Pancreas (tissue), 10 donors: ENCODE measurements around the gene ALK. TPM values are rescaled to one million over a fixed set of nuclear protein-coding genes. Genes with fewer than 3 reads are reported as not detected.

Experiments
- ATAC-seq, 4 donors: fragments of 200-7000 bp; cut with Tn5 transposase; one replicate each; pipeline versions ENCODE4 v1.8.0 to v1.9.1; 2020; ENCODE audit warnings: mild to moderate bottlenecking in 4 of 4, moderate library complexity in 4 of 4
- DNase-seq, 6 donors: peaks; one replicate each; pipeline ENCODE4 v3.0.0-alpha.2; 2020
- FAIRE-seq: peaks from 2 replicates; lab custom pipeline; 2012; peaks lifted over from hg19 to GRCh38; lab: Jason Lieb, UNC
- H3K27ac ChIP-seq, 4 donors: fragments of 200-600 bp; sonication (generic); 1 replicate in 3 of 4; 2 replicates in 1 of 4; pipeline versions ENCODE4 v1.5.0 to v1.8.0; 2020
- H3K27me3 ChIP-seq, 4 donors: fragments of 200-600 bp; one replicate each; pipeline ENCODE4 v1.8.0; 2021
- H3K36me3 ChIP-seq, 3 donors: fragments of 200-600 bp; sonication (generic) in 1 of 3; one replicate each; pipeline versions ENCODE4 v1.5.0 to v1.8.0; 2020 to 2021
- H3K4me1 ChIP-seq, 3 donors: fragments of 200-600 bp; one replicate each; pipeline ENCODE4 v1.8.0; 2021
- H3K4me3 ChIP-seq, 4 donors: fragments of 200-600 bp; sonication (generic) in 2 of 4; one replicate each; pipeline versions ENCODE4 v1.5.0 to v1.8.0; 2020 to 2021
- H3K9me3 ChIP-seq, 4 donors: fragments of 200-600 bp; one replicate each; pipeline ENCODE4 v1.8.0; 2021
- CTCF ChIP-seq, 4 donors: fragments of 200-600 bp; sonication (generic) in 3 of 4; IDR thresholded peaks; one replicate each; pipeline versions ENCODE4 v1.5.0 to v1.8.0; 2021; ENCODE audit warnings: antibody characterized with exemption in 4 of 4
- WGBS, 2 donors: extraction: QIAGEN DNeasy Blood & Tissue Kit; methylation state at CpG; one replicate each; pipeline ENCODE4 v1.1.7; 2013; 5-methylcytosine and 5-hydroxymethylcytosine counted together
- intact Hi-C, 3 donors: fragments of 100-400 bp; cut with DNase I; formaldehyde crosslinking; loops; one replicate each; pipeline versions ENCODE4 v1.11.1 to v1.14.2; 2022
- polyA plus RNA-seq, 2 donors: library from polyadenylated mRNA; stranded (reverse); fragments of 200-250 nt; gene quantifications; one replicate each; pipeline ENCODE4 v1.2.3, GENCODE V29; 2013
- total RNA-seq, 6 donors: library from RNA; stranded (reverse); fragmentation: NEBNext Ultra II Directional in 4 of 6; extraction: Animal tissue kit (Norgen Biotek cat#: 25700) in 4 of 6; gene quantifications; one replicate each; pipeline versions ENCODE4 v1.2.1 to v1.2.4, GENCODE V29; 2021 to 2023
- donor health status: healthy with polysubstance abuse.
- donor health status: DM: no; HTN: no; CAD: no; lungs with moderate emphysema.
- donor health status: DM: no; HTN: no; CAD: no.
- donor health status: control.
- donor health status: control.
- donor health status: Bipolar disorder and iron deficiency.
- donor health status: DM: yes; HTN: yes; CAD: no.
- donor health status: DM: no; HTN: no; CAD: no.
- donor health status: DM: no; HTN: no; CAD: no.
- donor health status: DM: yes; HTN: yes; CAD: no.

The ALK gene
- total and polyA plus RNA-seq, 8 donors = 0.05 to 0.17 (median 0.09) TPM; not detected in 2

- no peak for ATAC-seq
- H3K9me3 ChIP-seq = no peaks in the 10 kb centered on the region
- H3K36me3 ChIP-seq = no peaks in the 10 kb centered on the region
- no peaks in the 10 kb centered on the region for H3K27me3 ChIP-seq
- H3K4me3 ChIP-seq = no peak overlapping the region
- H3K27ac ChIP-seq = no peak overlapping the region
- no peak for TF ChIP-seq CTCF (IDR thresholded peaks at IDR 0.05)
- intact Hi-C loops = no loop called here
- DNase-seq = no peak
- WGBS, 2 donors = 65 to 73% methylated on average over 8 of the region's 8 CpGs
- H3K4me1 ChIP-seq = no peaks in the 10 kb centered on the region
- no peak for FAIRE-seq
These were observed 695.6 kb downstream of the ALK start for GRCh38 chr2:29225814-29226213.

- Histone ChIP-seq H3K36me3 (no peaks in the 10 kb centered on the region), H3K4me3 (no peak overlapping the region), H3K27ac (no peak overlapping the region), H3K27me3 (no peaks in the 10 kb centered on the region), H3K4me1 (no peaks in the 10 kb centered on the region), H3K9me3 (no peaks in the 10 kb centered on the region)
- DNase-seq (no peak), FAIRE-seq (no peak), ATAC-seq (no peak)
- TF ChIP-seq CTCF (IDR thresholded peaks at IDR 0.05) = no peak
- intact Hi-C loops = no loop called here
- 53 to 74% methylated on average over 16 to 17 of the region's 17 CpGs for WGBS, 2 donors
These were observed 696.5 kb downstream of the ALK start for GRCh38 chr2:29224693-29225551.

- Histone ChIP-seq H3K27ac (no peak overlapping the region), H3K9me3 (no peaks in the 10 kb centered on the region), H3K36me3 (no peaks in the 10 kb centered on the region), H3K4me1 (no peaks in the 10 kb centered on the region), H3K27me3 (no peaks in the 10 kb centered on the region), H3K4me3 (no peak overlapping the region)
- FAIRE-seq (no peak), ATAC-seq (peak in 3 of 4 donors; percentile 45 to 82 (median 75)), DNase-seq (peak in 1 of 6 donors; percentile 41)
- no peak for TF ChIP-seq CTCF (IDR thresholded peaks at IDR 0.05)
- intact Hi-C loops = no loop called here
- WGBS, 2 donors = 65 to 77% methylated on average over 7 of the region's 7 CpGs
These were observed 697.3 kb downstream of the ALK start for GRCh38 chr2:29223851-29224692.

- DNase-seq (no peak), ATAC-seq (no peak), FAIRE-seq (no peak)
- H3K27ac ChIP-seq = no peak overlapping the region
- no peaks in the 10 kb centered on the region for H3K36me3 ChIP-seq
- no peaks in the 10 kb centered on the region for H3K9me3 ChIP-seq
- TF ChIP-seq CTCF (IDR thresholded peaks at IDR 0.05) = no peak
- H3K27me3 ChIP-seq = no peaks in the 10 kb centered on the region
- no peak overlapping the region for H3K4me3 ChIP-seq
- H3K4me1 ChIP-seq = no peaks in the 10 kb centered on the region
- intact Hi-C loops = no loop called here
- 83 to 91% methylated on average over 11 of the region's 11 CpGs for WGBS, 2 donors
These were observed 698.1 kb downstream of the ALK start for GRCh38 chr2:29223257-29223656.
